Stimulated activated CD8-positive, alpha-beta memory T cell treated with anti-CD3 and anti-CD28 coated beads, Interleukin-12 subunit alpha, Interleukin-12 subunit beta, amount 100 ng/mL, for 24 hours (primary cell): ENCODE results near the gene RABGAP1L.
"Not testable (repeated sequence)": the region's sequence is repeated elsewhere in the genome, so short reads cannot be mapped to it uniquely, and the experiment has no call there.

Experiments
- DNase-seq: peaks from one replicate; pipeline ENCODE4 v3.0.0-alpha.2; 2020; ENCODE audit errors: extremely low read depth

Gene RABGAP1L

GRCh38 chr1:174711848-174712247, 552.5 kb downstream of the RABGAP1L start:
- not testable (repeated sequence) for DNase-seq

- DNase-seq: no peak
Measured at GRCh38 chr1:174712541-174712940, 553.2 kb downstream of the RABGAP1L start.

GRCh38 chr1:174713796-174714195, 554.5 kb downstream of the RABGAP1L start:
- no peak for DNase-seq

GRCh38 chr1:174719194-174719593, 559.9 kb downstream of the RABGAP1L start:
- no peak for DNase-seq

- no peak for DNase-seq
Measured at GRCh38 chr1:174720618-174721017, 561.3 kb downstream of the RABGAP1L start.

GRCh38 chr1:174721246-174721645, 561.9 kb downstream of the RABGAP1L start:
- no peak for DNase-seq

- no peak for DNase-seq
Measured at GRCh38 chr1:174723816-174724215, 564.5 kb downstream of the RABGAP1L start.

GRCh38 chr1:174724219-174724618, 564.9 kb downstream of the RABGAP1L start:
- DNase-seq: no peak

- DNase-seq: no peak
Measured at GRCh38 chr1:174726167-174726879, 567.0 kb downstream of the RABGAP1L start.

GRCh38 chr1:174726880-174727585, 567.7 kb downstream of the RABGAP1L start:
- no peak for DNase-seq

- no peak for DNase-seq
Measured at GRCh38 chr1:174734270-174734669, 575.0 kb downstream of the RABGAP1L start.

- no peak for DNase-seq
Measured at GRCh38 chr1:174736831-174737230, 577.5 kb downstream of the RABGAP1L start.

GRCh38 chr1:174740249-174740968, 581.1 kb downstream of the RABGAP1L start:
- DNase-seq: no peak

GRCh38 chr1:174742805-174743653, 583.7 kb downstream of the RABGAP1L start:
- no peak for DNase-seq

- no peak for DNase-seq
Measured at GRCh38 chr1:174743654-174744561, 584.6 kb downstream of the RABGAP1L start.

- no peak for DNase-seq
Measured at GRCh38 chr1:174744886-174745285, 585.6 kb downstream of the RABGAP1L start.

- DNase-seq: no peak
Measured at GRCh38 chr1:174746024-174746808, 586.9 kb downstream of the RABGAP1L start.

GRCh38 chr1:174747613-174748012, 588.3 kb downstream of the RABGAP1L start:
- no peak for DNase-seq

GRCh38 chr1:174748586-174748985, 589.3 kb downstream of the RABGAP1L start:
- DNase-seq: no peak

- DNase-seq: no peak
Measured at GRCh38 chr1:174753131-174753530, 593.8 kb downstream of the RABGAP1L start.
